WERI-Rb-1 (cell line): Measurements from ENCODE around the gene ZNF302.
"Not testable (repeated sequence)": the region's sequence is repeated elsewhere in the genome, so short reads cannot be mapped to it uniquely, and the experiment has no call there.

Source experiments
- DNase-seq: peaks from one replicate; pipeline ENCODE4 v3.0.0-alpha.2; 2020
- H3K27ac ChIP-seq: fragments of 250-450 bp; sonication (Bioruptor Pico); 2 replicates; pipeline ENCODE4 v1.5.1; 2020; ENCODE audit warnings: mild to moderate bottlenecking, moderate library complexity
- H3K27me3 ChIP-seq: fragments of 250-450 bp; sonication (Bioruptor Pico); 2 replicates; pipeline ENCODE4 v1.5.1; 2021; ENCODE audit warnings: mild to moderate bottlenecking, low read depth, moderate library complexity; ENCODE audit not compliant: insufficient read depth, severe bottlenecking
- H3K36me3 ChIP-seq: fragments of 250-450 bp; sonication (Bioruptor Pico); 2 replicates; pipeline ENCODE4 v1.5.1; 2020; ENCODE audit warnings: mild to moderate bottlenecking, moderate library complexity
- H3K4me3 ChIP-seq: 2 replicates; pipeline ENCODE4 v1.5.1; 2011; ENCODE audit warnings: low read depth, mild to moderate bottlenecking, control low read depth, low read length
- H3K9me3 ChIP-seq: fragments of 250-450 bp; sonication (Bioruptor Pico); 2 replicates; pipeline ENCODE4 v1.5.1; 2021; ENCODE audit warnings: mild to moderate bottlenecking, moderate library complexity; ENCODE audit not compliant: severe bottlenecking
- TF ChIP-seq, protein P1 (sequence below): IDR thresholded peaks from 2 replicates; pipeline ENCODE4 v1.5.1; 2011; ENCODE audit warnings: low read depth, mild to moderate bottlenecking, control low read depth, inconsistent platforms, low read length

The ZNF302 gene

DNA sequence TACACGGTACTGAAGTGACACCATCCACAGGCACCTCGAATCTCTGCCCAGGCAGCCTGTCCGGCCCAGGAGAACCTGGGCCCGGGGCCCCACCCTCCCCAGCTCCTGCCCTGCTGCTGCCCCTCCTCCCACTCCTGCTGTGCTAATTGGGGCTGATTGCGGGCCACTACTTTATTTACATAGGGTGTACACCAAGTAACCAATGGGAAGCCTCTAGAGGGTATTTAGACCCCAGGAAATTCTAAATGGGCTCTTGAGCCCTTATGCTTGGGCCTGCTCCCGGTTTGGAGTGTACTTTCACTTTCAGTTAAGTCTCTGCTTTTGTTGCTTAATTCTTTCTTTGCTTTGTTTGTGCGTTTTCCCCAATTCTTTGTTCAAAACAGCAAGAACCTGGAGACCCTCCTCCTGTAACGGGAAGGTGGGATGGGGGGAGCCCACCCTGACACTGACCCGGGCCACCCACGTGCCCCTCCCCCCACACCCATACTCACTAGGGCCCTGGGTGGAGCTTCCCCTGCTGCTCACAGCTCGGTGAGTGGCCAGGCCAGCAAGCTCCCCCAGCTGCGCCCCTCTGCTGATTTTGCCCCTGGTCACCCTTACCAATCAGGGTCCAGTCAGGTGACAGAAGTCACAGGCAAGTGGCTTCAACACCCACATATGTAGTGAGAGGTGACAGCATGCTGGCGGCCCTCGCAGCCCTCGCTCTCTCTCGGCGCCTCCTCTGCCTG lies 10.0 kb upstream of the ZNF302 start:
- Histone ChIP-seq H3K4me3 (no peak overlapping the region), H3K36me3 (no peaks in the 10 kb centered on the region), H3K27me3 (no peaks in the 10 kb centered on the region), H3K9me3 (no peaks in the 10 kb centered on the region), H3K27ac (no peak overlapping the region)
- no peak for DNase-seq
- TF ChIP-seq, protein P1, sequence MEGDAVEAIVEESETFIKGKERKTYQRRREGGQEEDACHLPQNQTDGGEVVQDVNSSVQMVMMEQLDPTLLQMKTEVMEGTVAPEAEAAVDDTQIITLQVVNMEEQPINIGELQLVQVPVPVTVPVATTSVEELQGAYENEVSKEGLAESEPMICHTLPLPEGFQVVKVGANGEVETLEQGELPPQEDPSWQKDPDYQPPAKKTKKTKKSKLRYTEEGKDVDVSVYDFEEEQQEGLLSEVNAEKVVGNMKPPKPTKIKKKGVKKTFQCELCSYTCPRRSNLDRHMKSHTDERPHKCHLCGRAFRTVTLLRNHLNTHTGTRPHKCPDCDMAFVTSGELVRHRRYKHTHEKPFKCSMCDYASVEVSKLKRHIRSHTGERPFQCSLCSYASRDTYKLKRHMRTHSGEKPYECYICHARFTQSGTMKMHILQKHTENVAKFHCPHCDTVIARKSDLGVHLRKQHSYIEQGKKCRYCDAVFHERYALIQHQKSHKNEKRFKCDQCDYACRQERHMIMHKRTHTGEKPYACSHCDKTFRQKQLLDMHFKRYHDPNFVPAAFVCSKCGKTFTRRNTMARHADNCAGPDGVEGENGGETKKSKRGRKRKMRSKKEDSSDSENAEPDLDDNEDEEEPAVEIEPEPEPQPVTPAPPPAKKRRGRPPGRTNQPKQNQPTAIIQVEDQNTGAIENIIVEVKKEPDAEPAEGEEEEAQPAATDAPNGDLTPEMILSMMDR, result no peak

- not testable (repeated sequence) for H3K4me3 ChIP-seq, H3K27ac ChIP-seq, H3K36me3 ChIP-seq, DNase-seq, H3K9me3 ChIP-seq, H3K27me3 ChIP-seq
Measured at GRCh38 chr19:34668077-34668689, 9.3 kb upstream of the ZNF302 start.

GRCh38 chr19:34668690-34669089 lies 8.8 kb upstream of the ZNF302 start:
- H3K27me3 ChIP-seq, H3K27ac ChIP-seq, DNase-seq, H3K4me3 ChIP-seq, H3K9me3 ChIP-seq, H3K36me3 ChIP-seq: not testable (repeated sequence)

DNA sequence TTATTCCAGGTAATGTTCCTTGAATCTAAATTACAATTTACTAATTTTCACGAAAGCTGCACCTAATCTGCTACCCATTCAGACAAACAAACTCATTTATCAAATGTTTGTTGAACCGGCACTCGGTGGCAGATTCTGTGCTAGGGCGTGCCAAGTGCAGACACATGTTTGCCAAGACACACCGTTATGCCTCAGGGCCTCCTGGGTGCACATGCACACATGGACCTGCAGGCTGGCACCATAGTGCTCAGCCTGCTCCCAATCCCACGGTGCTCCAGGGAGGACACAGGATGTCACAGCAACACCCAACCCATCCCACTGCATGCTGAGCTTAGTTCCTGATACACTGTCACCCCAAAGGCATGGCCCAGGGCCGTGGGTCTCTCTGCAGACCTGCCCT lies 8.2 kb upstream of the ZNF302 start:
- no peak overlapping the region for H3K27ac ChIP-seq
- H3K36me3 ChIP-seq, result no peaks in the 10 kb centered on the region
- no peaks in the 10 kb centered on the region for H3K9me3 ChIP-seq
- TF ChIP-seq, protein P1, result no peak
- H3K4me3 ChIP-seq, result no peak overlapping the region
- DNase-seq, result no peak
- H3K27me3 ChIP-seq, result no peaks in the 10 kb centered on the region

GRCh38 chr19:34671972-34672371 lies 5.5 kb upstream of the ZNF302 start:
- H3K36me3 ChIP-seq, result no peaks in the 10 kb centered on the region
- no peaks in the 10 kb centered on the region for H3K9me3 ChIP-seq
- TF ChIP-seq, protein P1, result no peak
- DNase-seq, result no peak
- no peaks in the 10 kb centered on the region for H3K27me3 ChIP-seq
- H3K4me3 ChIP-seq, result no peak overlapping the region
- H3K27ac ChIP-seq, result no peak overlapping the region

GRCh38 chr19:34673590-34673989 lies 3.9 kb upstream of the ZNF302 start:
- no peaks in the 10 kb centered on the region; the same call in 1 of the 2 replicates for H3K36me3 ChIP-seq
- no peaks in the 10 kb centered on the region for H3K9me3 ChIP-seq
- H3K27ac ChIP-seq, result no peak overlapping the region
- TF ChIP-seq, protein P1, result no peak
- no peak overlapping the region for H3K4me3 ChIP-seq
- no peak for DNase-seq
- H3K27me3 ChIP-seq, result no peaks in the 10 kb centered on the region

DNA sequence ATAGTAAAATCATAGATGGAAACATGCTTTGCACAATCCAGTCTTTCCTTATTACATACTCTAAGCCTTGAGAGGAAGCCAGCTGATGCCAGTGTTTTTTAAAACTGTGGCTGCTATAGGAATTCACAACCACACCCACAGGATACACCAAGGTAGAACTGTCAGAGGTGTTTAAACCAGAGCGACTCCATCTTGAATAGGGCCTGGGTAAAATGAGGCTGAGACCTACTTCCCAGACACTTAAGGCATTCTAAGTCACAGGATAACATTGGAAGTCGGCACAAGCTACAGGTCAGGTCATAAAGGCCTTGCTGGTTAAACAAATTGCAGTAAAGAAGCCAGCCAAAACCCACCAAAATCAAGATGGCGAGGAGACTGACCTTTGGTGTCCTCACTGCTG lies 2.2 kb upstream of the ZNF302 start:
- H3K4me3 ChIP-seq, result no peak overlapping the region
- no peak for DNase-seq
- no peak overlapping the region for H3K27ac ChIP-seq
- no peaks in the 10 kb centered on the region for H3K27me3 ChIP-seq
- H3K36me3 ChIP-seq, result peaks cover 15% of the 10 kb centered on the region
- TF ChIP-seq, protein P1, result no peak
- no peaks in the 10 kb centered on the region for H3K9me3 ChIP-seq
